Type B pancreatic cell (in vitro differentiated cells): ENCODE measurements around the gene LFNG. TPM values are rescaled to one million over a fixed set of nuclear protein-coding genes. Genes with fewer than 3 reads are reported as not detected.

Experiments used
- DNase-seq: peaks from one replicate; pipeline ENCODE4 v3.0.0; 2021; ENCODE audit warnings: mixed read lengths; ENCODE audit not compliant: unreplicated experiment; ENCODE audit errors: extremely low spot score
- H3K27ac Mint-ChIP-seq: 2 replicates; pipeline ENCODE4 v1.8.0; 2021; ENCODE audit warnings: mild to moderate bottlenecking, mixed read lengths
- H3K27me3 Mint-ChIP-seq: 2 replicates; pipeline ENCODE4 v1.8.0; 2021; ENCODE audit warnings: mixed read lengths
- H3K36me3 Mint-ChIP-seq: 2 replicates; pipeline ENCODE4 v1.8.0; 2021; ENCODE audit warnings: mixed read lengths
- H3K4me1 Mint-ChIP-seq: one replicate; pipeline ENCODE4 v1.8.0; 2021; ENCODE audit warnings: mixed read lengths; ENCODE audit not compliant: unreplicated experiment
- H3K4me3 Mint-ChIP-seq: 2 replicates; pipeline ENCODE4 v1.8.0; 2021; ENCODE audit warnings: mild to moderate bottlenecking, mixed read lengths
- H3K9me3 Mint-ChIP-seq: 2 replicates; pipeline ENCODE4 v1.8.0; 2021; ENCODE audit warnings: mixed read lengths
- CTCF ChIP-seq: fragments of 200-600 bp; sonication (generic); conservative IDR thresholded peaks from 2 replicates; pipeline ENCODE4 v1.5.0; 2021; ENCODE audit warnings: antibody characterized with exemption, mild to moderate bottlenecking
- total RNA-seq: library from RNA; stranded (reverse); gene quantifications from 2 replicates; pipeline ENCODE4 v1.2.1, GENCODE V29; 2021; ENCODE audit warnings: low replicate concordance

Gene LFNG
- total RNA-seq, 1 donor from 2014 or later = 15.3 TPM

GRCh38 chr7:2512713-2513112 lies 6.9 kb upstream of the LFNG start:
- no peak for TF ChIP-seq CTCF
- Mint-ChIP-seq H3K27me3 (peaks cover 3% of the 10 kb centered on the region), H3K4me1 (peaks cover 27% of the 10 kb centered on the region), H3K36me3 (no peaks in the 10 kb centered on the region), H3K27ac (peak overlapping the region; percentile 36), H3K9me3 (no peaks in the 10 kb centered on the region), H3K4me3 (no peak overlapping the region)
- DNase-seq = no peak

- TF ChIP-seq CTCF = no peak
- Mint-ChIP-seq H3K4me1 (peaks cover 27% of the 10 kb centered on the region), H3K9me3 (no peaks in the 10 kb centered on the region)
These were observed 5.9 kb upstream of the LFNG start for GRCh38 chr7:2513702-2514101.

GRCh38 chr7:2514473-2515423 lies 4.8 kb upstream of the LFNG start:
- DNase-seq = no peak
- H3K27ac Mint-ChIP-seq = no peak overlapping the region
- H3K9me3 Mint-ChIP-seq = no peaks in the 10 kb centered on the region
- H3K36me3 Mint-ChIP-seq = no peaks in the 10 kb centered on the region
- peaks cover 21% of the 10 kb centered on the region for H3K4me1 Mint-ChIP-seq
- no peak for TF ChIP-seq CTCF
- H3K27me3 Mint-ChIP-seq = peaks cover 12% of the 10 kb centered on the region
- H3K4me3 Mint-ChIP-seq = no peak overlapping the region

More at GRCh38 chr7:2513702-2514101, 5.9 kb upstream of the LFNG start:
- Mint-ChIP-seq H3K36me3 (no peaks in the 10 kb centered on the region), H3K27me3 (peaks cover 12% of the 10 kb centered on the region), H3K27ac (no peak overlapping the region), H3K4me3 (no peak overlapping the region)
- no peak for DNase-seq

- Mint-ChIP-seq H3K9me3 (no peaks in the 10 kb centered on the region), H3K36me3 (no peaks in the 10 kb centered on the region), H3K27ac (no peak overlapping the region)
These were observed 4.0 kb upstream of the LFNG start for GRCh38 chr7:2515424-2516193.

GRCh38 chr7:2516194-2516555 lies 3.4 kb upstream of the LFNG start:
- H3K4me1 Mint-ChIP-seq = peaks cover 25% of the 10 kb centered on the region
- TF ChIP-seq CTCF = no peak

More at GRCh38 chr7:2515424-2516193, 4.0 kb upstream of the LFNG start:
- Mint-ChIP-seq H3K4me1 (peaks cover 22% of the 10 kb centered on the region), H3K27me3 (peaks cover 17% of the 10 kb centered on the region), H3K4me3 (no peak overlapping the region)
- TF ChIP-seq CTCF = no peak
- no peak for DNase-seq

More at GRCh38 chr7:2516194-2516555, 3.4 kb upstream of the LFNG start:
- Mint-ChIP-seq H3K36me3 (no peaks in the 10 kb centered on the region), H3K27ac (no peak overlapping the region), H3K4me3 (no peak overlapping the region), H3K9me3 (no peaks in the 10 kb centered on the region), H3K27me3 (peaks cover 20% of the 10 kb centered on the region)
- DNase-seq = no peak
